GM21723 (cell line): ENCODE results near the gene BAHD1.

Experiments
- ATAC-seq: cut with Tn5 transposase; IDR thresholded peaks from one replicate; pipeline ENCODE4 v1.9.1; 2021; ENCODE audit warnings: mild to moderate bottlenecking, moderate library complexity; ENCODE audit not compliant: unreplicated experiment

BAHD1 gene

DNA sequence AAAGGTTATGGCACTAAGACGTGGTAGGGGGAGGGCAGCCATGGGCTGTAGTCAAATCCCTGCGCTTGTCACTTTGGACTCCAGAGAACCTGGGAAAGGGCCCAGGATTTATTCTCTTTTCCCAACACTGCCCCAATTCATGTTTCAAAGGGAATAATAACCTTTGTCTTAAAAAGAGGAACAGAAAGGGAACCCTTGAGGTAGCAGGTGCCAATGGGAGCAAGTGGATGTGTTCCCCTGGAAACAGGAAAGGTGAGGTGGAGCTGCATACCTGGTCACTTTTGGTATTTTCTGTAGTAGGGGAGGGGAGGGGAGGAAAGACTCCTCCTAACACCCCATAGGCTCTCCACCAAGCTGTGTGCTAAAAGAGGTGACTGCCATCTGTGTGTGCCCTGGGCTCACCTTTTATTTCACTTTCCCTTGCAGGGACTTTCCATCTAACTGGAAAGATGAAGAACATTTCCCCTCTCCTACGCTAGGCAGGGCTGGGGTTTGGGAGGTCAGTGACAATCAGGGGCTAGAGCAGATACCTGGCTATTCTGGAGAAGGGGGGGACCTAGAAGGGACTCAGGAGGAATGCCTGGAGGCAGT lies 23.9 kb downstream of the BAHD1 start:
- ATAC-seq, result no peak

DNA sequence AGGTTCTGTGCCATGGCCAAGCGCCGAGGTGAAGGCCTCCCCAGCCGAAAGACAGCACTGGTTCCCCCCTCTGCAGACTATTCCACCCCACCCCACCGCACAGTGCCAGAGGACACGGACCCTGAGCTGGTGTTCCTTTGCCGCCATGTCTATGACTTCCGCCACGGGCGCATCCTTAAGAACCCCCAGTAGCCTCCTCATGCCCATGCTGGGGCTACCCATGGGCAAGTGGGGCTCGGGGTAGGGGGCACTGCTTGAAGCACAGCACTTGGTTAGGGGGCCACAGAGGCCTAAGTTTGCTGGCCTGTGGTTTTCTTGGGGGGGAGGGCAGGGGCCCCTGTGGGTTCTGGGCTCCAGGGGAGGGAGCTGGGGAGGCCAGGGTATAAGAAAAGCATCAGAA lies 25.2 kb downstream of the BAHD1 start:
- no peak for ATAC-seq

DNA sequence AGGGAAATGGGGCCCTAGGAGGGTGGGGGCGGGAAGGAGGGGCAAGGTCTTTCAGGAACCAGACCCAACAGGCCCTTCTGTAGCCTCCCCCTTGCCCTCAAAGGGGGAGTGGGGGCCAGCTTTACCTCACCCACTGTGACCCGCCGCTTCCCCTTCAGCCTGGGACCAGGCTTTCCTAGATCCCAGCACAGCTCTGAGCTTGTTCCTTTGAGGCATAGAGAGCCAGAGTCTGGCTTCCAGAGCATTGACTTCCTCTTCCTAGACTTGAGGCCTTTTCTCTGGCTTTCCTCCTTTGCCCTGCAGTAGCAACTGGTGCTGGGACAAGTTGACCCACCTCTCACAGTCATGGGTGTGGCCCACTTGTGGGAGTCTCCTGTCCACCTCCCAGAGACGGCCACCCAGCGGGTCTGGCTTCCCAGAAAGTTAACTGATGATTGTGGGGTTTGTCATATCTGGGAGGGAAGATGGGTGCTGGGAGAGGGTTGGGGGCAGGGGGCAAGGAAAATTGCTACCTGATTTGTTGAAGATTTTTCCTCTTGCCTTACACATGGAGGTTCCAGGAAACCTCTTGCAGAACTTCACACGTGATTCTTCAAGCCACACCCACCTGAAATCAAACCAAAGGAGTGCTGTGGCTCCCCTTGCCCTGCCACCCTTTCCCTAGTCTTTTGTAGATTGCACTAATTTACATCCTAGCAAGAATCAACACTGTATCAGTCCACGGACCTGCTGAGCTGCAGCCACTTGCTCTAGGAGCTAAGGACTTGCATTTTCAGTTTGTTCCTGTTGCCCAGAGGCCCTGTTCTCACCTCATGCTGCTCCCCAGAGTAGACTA lies 25.9 kb downstream of the BAHD1 start:
- no peak for ATAC-seq

DNA sequence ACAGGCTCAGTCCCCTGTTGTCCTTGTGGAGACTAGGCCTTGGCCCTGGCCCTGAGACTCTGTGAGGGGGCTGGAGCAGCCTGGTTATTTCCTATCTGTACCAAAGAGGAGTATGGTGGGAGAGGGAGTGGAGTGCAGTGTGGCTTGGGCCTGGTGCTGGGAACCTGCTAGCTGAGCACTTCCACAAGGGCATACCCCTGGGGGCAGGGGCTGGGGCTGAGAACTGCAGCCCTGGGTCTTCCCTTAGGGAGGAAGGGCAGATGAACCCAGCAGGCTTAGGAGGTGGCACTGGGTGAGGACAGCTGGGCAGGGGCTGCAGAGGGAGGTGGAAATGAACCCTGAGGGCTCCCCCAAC lies 26.5 kb downstream of the BAHD1 start:
- no peak for ATAC-seq

DNA sequence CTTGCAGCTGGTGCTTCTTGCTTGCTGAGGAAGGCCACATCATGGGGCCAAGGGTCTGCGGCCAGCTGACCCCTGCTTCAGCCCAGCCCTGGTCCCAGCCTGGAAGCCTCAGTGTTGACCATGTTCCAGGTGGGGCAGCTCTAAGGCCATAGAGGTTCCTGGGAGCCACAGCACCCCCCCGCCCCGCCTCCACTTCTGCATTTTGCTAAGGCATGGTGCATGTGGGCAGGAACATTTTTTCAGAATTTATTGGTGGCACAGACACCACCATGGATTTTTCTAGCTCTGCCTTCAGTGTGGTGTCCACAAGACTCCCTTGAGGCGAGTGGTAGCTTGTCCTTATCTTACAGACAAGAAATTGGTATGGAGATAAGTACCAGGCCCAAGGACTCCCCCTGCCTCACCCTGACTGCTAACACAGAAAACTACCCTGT lies 28.2 kb downstream of the BAHD1 start:
- ATAC-seq, result no peak

DNA sequence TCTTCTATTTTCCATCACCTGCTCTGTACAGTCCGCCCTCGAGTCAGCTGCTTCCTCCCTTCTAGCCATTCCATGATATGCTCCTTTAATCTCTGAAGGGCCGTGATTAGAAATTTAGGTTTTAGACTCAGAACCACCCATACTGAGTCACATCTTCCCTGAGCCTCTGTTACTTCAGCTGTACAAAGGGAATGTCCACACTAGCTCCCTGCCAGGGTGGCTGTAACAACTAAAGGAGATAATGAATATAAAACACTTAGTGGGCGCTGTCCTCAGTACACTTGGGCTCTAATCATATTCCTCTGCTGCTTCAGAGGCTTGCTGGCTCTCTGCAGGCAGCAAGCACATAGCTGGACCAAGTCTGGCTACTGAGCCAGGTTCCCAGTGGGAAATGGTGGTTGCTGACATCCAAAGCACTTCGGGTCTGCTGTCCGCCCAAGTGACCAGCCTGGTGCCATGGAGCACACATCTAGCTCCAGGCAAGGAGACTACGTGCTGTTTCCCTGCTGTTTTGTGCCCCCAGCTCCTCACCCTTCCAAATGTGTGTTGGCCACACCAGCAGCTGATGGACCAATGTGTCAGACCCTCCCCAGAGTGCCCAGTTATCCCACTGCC lies 29.1 kb downstream of the BAHD1 start:
- no peak for ATAC-seq

DNA sequence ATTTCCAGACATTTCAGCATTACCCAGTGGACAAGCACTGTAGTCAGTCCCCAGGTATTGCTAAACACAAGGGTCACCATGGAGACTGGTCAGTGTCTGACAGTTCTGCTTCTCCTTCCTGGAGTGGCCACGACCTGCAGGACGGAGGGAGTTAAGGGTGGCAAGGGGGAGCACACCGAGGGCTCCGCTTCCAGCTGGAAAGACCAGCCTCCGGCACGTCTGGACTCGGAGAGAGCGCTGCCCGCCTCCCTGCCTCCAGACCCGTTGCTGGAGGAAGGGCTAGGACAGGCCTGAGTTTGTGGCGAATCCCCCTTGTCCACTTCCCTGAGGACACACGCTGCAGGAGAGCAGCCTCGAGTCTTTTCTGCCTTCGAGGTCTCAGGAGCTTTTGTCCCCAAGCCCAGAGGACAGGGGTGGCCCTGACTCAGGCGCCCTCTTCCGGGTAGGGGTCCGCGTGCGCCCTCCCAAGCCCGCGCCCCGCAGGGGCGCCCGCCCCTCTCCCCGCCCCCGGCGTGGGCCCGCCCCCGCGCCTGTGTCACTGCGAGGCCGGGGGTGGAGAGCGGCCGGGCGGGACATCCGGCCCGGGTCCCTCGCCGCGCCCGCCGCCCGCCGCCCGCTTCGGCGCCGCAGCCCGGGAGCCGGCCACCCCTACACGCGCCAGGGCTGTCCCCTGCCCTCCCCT lies 29.8 kb downstream of the BAHD1 start, which contains the start of gene CHST14:
Gene CHST14, plus strand, starts transcription at position 562 of the 682 bp plus-strand sequence. CDS start 230 bp downstream, outside the sequence.
- peak; percentile 68 for ATAC-seq

DNA sequence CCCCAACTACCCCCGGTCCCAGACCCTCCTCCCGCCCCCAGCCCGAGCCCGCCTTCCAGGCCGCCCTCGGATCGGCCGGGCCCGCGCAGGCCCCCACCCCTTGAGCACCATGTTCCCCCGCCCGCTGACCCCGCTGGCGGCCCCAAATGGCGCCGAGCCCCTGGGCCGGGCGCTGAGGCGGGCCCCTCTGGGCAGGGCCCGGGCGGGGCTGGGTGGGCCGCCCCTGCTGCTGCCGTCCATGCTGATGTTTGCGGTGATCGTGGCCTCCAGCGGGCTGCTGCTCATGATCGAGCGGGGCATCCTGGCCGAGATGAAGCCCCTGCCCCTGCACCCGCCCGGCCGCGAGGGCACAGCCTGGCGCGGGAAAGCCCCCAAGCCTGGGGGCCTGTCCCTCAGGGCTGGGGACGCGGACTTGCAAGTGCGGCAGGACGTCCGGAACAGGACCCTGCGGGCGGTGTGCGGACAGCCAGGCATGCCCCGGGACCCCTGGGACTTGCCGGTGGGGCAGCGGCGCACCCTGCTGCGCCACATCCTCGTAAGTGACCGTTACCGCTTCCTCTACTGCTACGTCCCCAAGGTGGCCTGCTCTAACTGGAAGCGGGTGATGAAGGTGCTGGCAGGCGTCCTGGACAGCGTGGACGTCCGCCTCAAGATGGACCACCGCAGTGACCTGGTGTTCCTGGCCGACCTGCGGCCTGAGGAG lies 30.5 kb downstream of the BAHD1 start:
- peak; percentile 35 for ATAC-seq

DNA sequence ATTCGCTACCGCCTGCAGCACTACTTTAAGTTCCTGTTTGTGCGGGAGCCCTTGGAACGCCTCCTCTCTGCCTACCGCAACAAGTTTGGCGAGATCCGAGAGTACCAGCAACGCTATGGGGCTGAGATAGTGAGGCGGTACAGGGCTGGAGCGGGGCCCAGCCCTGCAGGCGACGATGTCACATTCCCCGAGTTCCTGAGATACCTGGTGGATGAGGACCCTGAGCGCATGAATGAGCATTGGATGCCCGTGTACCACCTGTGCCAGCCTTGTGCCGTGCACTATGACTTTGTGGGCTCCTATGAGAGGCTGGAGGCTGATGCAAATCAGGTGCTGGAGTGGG lies 31.0 kb downstream of the BAHD1 start:
- no peak for ATAC-seq

DNA sequence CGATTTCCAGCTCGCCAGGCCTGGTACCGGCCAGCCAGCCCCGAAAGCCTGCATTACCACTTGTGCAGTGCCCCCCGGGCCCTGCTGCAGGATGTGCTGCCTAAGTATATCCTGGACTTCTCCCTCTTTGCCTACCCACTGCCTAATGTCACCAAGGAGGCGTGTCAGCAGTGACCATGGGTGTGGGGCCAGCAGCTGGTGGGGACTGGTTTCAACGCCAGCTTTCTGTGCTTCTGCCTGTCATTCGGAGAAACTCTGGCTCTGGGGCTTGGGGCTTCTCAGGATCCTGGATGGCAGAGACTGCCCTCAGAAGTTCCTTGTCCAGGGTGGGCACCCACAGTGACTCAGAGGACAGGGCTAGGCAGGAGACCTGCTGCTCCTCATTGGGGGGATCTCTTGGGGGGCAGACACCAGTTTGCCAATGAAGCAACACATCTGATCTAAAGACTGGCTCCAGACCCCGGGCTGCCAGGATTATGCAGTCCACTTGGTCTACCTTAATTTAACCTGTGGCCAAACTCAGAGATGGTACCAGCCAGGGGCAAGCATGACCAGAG lies 31.5 kb downstream of the BAHD1 start:
- no peak for ATAC-seq

DNA sequence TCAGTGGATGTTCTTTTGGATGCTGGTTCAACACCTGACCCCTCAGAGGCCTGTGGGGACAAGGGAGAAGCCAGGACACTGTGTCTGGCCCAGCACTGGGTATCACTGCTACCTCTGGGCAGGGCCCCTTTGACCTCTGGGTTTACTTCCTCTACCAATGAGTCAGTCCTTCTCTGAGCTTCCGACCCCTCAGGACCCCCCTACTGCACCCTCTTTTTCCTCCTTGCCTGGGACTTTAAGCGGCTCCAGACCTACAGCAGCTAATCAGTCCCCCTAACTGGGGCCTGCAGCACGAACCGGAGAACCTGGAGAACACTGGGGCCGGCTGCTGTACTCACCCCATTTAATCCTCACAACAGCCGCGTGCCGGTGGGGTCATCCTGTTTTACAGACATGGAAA lies 33.8 kb downstream of the BAHD1 start:
- ATAC-seq, result no peak

DNA sequence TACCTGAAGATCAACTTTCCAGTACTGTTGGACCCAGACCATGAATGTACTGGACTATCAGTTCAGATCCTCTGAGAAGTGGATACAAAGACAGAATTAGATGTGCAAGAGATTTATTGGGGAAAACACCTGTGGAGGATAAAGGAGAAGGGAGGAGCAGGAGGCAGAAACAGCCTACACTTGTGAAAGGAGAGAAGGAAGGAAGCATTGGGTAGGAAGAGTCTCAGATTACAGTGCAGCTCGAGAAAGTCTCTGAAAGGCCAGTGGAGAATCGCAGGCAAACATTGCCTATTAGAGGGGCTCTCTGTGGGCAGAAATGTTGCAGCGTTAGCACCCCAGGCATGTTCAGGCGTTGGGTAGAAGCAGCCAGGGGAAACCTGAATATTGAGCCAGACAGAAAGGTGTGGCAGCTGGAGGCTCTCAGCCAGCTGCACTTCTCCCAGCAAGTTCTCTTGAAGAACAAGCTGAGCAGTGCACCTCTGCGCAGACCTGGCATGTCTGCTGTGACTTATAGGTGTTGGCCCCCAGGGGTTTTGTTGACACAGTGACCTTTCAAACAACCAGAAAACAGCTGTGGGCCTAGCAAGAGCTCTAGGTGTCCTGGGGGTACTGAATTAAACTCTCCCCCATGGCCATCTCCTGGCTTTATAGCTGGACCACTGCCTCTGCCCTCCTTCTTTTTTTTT lies 37.0 kb downstream of the BAHD1 start:
- no peak for ATAC-seq

DNA sequence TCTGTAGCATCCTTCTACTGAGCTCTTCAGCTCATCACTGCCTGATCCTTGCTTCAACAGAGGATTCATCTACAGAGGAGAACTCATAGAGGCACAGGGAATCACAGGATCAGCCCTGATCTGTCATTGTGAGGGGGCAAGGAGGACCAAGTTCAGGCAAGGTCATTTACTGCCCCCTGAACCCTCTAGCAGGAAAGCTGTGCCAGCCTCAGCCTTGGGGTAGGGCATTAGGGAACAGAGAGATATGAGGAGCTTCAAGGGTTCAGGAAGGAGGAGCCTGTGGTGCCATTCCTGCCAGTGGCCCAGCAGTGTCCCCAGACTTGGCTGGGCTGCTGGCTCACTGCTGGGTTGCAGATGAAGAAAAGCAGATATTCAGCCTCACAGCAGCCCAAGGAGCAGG lies 38.3 kb downstream of the BAHD1 start:
- ATAC-seq, result no peak

DNA sequence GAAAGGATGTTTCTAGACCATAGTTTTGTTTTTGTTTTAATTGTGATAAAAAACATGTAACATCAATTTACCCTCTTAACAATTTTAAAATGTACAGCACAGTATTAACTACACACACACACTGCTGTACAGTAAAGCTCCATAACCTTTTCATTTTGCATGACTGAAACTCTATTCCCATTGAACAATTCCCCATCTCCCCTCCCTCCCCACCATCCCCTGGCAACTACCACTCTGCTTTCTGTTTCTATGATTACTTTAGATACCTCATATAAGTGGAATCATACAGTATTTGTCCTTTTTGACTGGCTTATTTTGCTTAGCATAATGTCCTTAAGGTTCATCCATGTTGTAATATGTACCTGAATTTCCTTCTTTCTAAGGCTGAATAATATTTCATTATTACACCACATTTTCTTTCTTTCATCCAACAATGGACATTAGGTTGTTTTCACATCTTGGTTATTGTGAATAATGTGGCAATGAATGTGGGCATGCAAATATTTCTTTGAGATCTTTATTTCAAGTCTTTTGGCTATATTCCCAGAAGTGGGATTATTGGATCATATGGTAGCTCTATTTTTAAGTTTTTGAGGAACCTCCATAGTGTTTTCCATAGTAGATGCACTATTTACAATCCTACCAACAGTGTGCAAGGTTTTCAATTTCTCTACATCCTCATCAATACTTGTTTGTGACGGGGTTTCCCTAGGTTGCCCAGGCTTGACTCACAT lies 40.8 kb downstream of the BAHD1 start:
- no peak for ATAC-seq

DNA sequence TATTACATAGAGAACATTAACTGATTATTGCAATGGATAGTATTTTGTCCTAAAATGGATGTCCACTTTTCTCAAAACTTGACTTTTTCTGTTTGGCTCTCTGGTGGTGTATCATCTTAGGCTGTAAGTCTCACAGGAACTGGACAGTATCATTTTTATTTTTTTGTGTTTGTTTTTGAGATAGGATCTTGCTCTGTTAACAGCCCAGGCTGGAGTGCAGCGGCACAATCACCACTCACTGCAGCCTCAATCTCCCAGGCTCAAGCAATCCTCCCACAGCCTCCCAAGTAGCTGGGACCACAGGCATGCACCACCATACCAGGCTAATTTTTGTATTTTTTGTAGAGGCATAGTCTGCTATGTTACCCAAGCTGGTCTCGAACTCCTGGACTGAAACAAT lies 43.2 kb downstream of the BAHD1 start:
- no peak for ATAC-seq

DNA sequence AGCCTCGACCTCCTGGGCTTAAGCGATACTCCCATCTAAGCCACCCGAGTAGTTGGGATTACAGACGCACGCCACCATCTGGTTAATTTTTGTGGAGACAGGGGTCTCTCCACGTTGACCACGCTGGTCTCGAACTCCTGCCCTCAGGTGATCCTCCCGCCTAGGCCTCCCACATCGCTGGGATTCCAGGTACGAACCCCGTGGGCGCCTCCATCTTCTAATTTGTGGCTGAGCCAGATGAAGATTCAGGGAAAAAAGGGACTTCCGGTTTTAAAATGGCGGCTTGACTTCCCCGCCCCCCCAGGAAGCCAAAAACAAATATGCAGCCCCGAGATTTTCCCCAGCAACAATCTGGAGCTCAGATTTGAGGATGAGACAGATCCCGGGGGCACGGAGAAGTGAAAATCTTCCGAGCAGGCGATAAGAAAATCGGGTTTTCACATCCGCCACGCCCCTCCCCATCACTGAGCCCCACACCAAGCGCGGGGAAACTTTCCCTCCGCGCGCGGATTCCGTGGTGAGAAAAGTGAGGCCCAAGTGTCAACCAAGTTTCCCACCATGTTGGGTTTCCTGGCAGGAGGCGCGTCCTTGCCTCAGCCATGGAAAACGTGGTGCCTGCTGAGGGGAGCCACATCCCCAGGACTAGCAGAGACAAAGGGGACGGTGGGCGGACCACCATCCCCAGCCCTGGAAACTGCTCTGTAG lies 45.5 kb downstream of the BAHD1 start:
- no peak for ATAC-seq

DNA sequence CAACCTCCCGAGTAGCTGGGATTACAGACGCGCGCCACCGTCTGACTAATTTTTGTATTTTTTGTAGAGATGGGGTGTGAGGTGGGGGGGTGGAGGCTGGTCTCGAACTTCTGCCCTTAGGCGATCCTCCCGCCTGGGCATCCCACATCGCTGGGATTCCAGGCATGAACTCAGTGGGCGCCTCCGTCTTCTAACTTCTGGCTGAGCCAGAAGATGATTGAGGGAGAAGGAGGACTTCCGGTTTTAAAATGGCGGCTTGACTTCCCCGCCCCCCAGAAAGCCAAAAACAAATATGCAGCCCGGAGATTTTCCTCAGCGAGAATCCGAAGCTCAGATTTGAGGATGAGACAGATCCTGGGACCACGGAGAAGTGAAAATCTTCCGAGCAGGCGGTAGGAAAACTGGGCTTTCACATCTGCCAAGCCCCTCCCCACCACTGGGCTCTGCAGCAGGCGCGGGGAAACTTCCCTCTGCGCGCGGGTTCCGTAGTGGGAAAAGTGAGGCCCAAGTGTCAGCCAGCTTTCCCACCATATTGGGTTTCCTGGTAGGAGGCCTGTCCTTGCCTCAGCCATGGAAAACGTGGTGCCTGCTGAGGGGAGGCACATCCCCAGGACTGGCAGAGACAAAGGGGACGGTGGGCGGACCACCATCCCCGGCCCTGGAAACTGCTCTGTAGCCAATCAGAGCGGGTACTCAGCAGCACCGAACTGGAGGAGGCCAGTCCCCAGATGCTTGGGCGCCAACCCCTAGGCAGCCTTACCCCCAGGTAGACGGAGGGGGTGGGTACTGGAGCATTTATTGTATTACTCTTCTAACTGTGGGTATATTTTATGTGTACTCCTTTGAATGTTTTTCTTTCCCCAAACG lies 47.3 kb downstream of the BAHD1 start:
- ATAC-seq, result no peak
